Measurements from ENCODE around the gene SPATC1L.

SPATC1L gene

DNA sequence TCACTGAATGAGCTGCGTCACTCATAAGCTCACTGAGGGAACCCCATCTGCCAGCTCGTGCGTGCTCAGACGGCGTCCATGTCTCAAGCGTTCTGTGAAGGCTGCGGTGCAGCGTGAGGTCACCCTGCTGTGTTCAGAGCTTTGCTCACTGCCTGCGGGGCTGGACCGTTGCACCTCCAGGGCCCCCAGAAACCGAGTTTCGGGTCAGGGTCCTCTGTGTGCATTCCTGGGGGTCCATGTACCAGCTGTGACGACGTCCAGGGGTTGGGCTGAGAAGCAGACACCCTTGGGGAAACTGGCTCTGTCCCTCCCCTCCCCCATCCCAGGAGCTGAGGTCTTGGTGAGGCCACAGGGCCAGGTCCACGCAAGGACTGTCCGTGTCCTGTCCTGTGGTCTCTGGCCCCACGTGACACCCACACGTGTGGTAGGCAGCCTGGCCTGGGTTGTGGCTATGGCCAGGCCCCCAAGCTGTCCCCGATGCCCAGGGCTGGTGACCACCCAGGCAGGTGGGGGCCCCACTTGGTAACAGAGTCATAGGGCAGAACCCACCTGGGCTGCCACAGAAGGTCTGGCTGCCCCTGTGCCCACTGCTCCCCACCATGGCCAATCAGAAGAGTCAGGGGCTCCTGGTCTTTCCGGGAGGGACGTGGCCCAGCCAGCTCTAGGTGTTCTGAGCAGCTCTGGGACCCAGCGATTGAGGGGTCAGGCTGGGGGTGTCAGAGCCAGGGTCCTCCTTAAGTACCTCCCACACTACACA is 53.2 kb downstream of the SPATC1L start (continued):
- TF ChIP-seq, protein P1, sequence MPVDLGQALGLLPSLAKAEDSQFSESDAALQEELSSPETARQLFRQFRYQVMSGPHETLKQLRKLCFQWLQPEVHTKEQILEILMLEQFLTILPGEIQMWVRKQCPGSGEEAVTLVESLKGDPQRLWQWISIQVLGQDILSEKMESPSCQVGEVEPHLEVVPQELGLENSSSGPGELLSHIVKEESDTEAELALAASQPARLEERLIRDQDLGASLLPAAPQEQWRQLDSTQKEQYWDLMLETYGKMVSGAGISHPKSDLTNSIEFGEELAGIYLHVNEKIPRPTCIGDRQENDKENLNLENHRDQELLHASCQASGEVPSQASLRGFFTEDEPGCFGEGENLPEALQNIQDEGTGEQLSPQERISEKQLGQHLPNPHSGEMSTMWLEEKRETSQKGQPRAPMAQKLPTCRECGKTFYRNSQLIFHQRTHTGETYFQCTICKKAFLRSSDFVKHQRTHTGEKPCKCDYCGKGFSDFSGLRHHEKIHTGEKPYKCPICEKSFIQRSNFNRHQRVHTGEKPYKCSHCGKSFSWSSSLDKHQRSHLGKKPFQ (tag by site-specific recombination; IDR thresholded peaks at IDR 0.05) = no peak
- TF ChIP-seq ZFP3 (tag by site-specific recombination; IDR thresholded peaks at IDR 0.05; ENCODE audit: low read depth) (no peak), ZNF549 (tag by site-specific recombination; IDR thresholded peaks at IDR 0.05) (no peak), SETDB1 (IDR thresholded peaks at IDR 0.05; ENCODE audit: insufficient read length, low read length) (no peak)
- TF ChIP-seq, protein P2, sequence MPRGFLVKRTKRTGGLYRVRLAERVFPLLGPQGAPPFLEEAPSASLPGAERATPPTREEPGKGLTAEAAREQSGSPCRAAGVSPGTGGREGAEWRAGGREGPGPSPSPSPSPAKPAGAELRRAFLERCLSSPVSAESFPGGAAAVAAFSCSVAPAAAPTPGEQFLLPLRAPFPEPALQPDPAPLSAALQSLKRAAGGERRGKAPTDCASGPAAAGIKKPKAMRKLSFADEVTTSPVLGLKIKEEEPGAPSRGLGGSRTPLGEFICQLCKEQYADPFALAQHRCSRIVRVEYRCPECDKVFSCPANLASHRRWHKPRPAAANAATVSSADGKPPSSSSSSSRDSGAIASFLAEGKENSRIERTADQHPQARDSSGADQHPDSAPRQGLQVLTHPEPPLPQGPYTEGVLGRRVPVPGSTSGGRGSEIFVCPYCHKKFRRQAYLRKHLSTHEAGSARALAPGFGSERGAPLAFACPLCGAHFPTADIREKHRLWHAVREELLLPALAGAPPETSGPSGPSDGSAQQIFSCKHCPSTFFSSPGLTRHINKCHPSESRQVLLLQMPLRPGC (tag by site-specific recombination; IDR thresholded peaks at IDR 0.05) = no peak

DNA sequence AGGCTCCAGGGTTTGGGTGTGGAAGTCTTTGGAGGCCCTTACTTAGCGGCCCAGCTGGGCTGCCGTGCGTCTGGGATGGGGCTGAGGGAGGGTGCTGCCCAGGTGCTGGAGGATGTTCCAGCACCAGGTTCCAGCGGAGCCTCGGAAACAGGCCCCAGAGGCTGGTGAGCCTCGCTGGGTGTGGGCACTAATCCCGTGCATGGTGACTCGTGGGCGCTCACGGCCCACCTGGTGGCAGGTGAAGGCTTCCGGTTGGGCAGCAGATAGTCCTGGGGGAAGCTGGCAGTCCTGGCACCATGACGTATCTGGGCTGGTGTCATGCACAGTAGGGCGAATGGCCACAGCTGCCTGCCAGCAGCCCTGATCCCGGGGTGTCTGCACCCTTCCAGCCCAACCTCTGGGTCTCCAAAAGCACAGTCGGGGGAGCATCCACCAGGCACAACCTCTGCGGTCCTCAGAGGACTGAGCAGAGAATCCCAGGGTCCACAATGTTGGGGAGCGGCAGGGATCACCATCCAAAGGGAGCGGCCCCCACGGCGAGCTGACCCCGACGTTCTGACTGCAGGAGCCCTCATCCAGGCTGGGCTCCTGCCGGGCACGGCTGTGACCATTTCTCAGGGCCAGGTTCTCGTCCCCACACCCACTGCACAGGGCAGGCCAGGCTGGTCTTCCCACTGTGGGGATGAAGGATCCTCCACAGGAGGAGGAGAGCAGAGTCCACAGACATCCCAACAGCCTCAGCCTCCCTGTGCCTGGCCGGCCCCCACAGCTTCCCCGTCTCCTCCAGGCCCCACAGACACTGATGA is 54.2 kb downstream of the SPATC1L start:
- TF ChIP-seq ZNF155 (tag by site-specific recombination; IDR thresholded peaks at IDR 0.05) = no peak
- TF ChIP-seq, protein P3, sequence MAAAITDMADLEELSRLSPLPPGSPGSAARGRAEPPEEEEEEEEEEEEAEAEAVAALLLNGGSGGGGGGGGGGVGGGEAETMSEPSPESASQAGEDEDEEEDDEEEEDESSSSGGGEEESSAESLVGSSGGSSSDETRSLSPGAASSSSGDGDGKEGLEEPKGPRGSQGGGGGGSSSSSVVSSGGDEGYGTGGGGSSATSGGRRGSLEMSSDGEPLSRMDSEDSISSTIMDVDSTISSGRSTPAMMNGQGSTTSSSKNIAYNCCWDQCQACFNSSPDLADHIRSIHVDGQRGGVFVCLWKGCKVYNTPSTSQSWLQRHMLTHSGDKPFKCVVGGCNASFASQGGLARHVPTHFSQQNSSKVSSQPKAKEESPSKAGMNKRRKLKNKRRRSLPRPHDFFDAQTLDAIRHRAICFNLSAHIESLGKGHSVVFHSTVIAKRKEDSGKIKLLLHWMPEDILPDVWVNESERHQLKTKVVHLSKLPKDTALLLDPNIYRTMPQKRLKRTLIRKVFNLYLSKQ (tag by site-specific recombination; IDR thresholded peaks at IDR 0.05; ENCODE audit: borderline replicate concordance) = no peak
- no peak for TF ChIP-seq ZNF664 (tag by site-specific recombination; IDR thresholded peaks at IDR 0.05)
- TF ChIP-seq ZNF776 (tag by site-specific recombination; IDR thresholded peaks at IDR 0.05; ENCODE audit: borderline replicate concordance) = no peak
- TF ChIP-seq, protein P4, sequence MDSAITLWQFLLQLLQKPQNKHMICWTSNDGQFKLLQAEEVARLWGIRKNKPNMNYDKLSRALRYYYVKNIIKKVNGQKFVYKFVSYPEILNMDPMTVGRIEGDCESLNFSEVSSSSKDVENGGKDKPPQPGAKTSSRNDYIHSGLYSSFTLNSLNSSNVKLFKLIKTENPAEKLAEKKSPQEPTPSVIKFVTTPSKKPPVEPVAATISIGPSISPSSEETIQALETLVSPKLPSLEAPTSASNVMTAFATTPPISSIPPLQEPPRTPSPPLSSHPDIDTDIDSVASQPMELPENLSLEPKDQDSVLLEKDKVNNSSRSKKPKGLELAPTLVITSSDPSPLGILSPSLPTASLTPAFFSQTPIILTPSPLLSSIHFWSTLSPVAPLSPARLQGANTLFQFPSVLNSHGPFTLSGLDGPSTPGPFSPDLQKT (IDR thresholded peaks at IDR 0.05; ENCODE audit: borderline replicate concordance, low read depth, low read length) = no peak
- TF ChIP-seq, protein P5, sequence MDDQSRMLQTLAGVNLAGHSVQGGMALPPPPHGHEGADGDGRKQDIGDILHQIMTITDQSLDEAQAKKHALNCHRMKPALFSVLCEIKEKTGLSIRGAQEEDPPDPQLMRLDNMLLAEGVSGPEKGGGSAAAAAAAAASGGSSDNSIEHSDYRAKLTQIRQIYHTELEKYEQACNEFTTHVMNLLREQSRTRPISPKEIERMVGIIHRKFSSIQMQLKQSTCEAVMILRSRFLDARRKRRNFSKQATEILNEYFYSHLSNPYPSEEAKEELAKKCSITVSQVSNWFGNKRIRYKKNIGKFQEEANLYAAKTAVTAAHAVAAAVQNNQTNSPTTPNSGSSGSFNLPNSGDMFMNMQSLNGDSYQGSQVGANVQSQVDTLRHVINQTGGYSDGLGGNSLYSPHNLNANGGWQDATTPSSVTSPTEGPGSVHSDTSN (CRISPR knock-in tag; IDR thresholded peaks at IDR 0.05) = no peak
- no peak for TF ChIP-seq ZNF529 (tag by site-specific recombination; IDR thresholded peaks at IDR 0.05; ENCODE audit: insufficient replicate concordance)
- no peak for TF ChIP-seq TRIM28 (IDR thresholded peaks at IDR 0.05; ENCODE audit: borderline replicate concordance, low read length)
- H3K36me3 ChIP-seq (ENCODE audit: control insufficient read depth in 2 of 2, insufficient read depth in 1 of 2, low read length in 2 of 2) = peaks cover 0 to 21% of the 10 kb centered on the region in 2 experiments; a peak in 1 of 3 replicates
- H3K9me3 ChIP-seq (ENCODE audit: control insufficient read depth, insufficient read depth, low read depth, low read length) = no peaks in the 10 kb centered on the region
- POLR2A ChIA-PET = interaction anchor here (0.6 kb wide), 1 partner anchor 89 kb away, joined by 3 read pairs; no protein-coding TSS in a partner anchor
- H3K27ac ChIP-seq (ENCODE audit: extremely low read depth, low read depth, low read length) = no peak overlapping the region
- CTCF ChIA-PET = interaction anchor here (3.4 kb wide), 1 partner anchor 13 kb away, joined by 14 read pairs; no protein-coding TSS in a partner anchor
- no peaks in the 10 kb centered on the region for H3K4me1 ChIP-seq (ENCODE audit: control insufficient read depth, insufficient read depth, low read length)
- no peak overlapping the region for H3K4me3 ChIP-seq (ENCODE audit: low read depth, low read length)

Measured in HEK293 (cell line).